GM12892 (cell line): ENCODE data around the gene SPAG17.

Experiments used
- POLR2A ChIP-seq: IDR thresholded peaks from 2 replicates; pipeline ENCODE4 v1.6.1; 2011; ENCODE audit warnings: low read depth, low read length, control low read depth
- POLR2AphosphoS5 ChIP-seq: IDR thresholded peaks from 2 replicates; pipeline ENCODE4 v1.6.1; 2011; ENCODE audit warnings: low read depth, low read length, control low read depth

DNA sequence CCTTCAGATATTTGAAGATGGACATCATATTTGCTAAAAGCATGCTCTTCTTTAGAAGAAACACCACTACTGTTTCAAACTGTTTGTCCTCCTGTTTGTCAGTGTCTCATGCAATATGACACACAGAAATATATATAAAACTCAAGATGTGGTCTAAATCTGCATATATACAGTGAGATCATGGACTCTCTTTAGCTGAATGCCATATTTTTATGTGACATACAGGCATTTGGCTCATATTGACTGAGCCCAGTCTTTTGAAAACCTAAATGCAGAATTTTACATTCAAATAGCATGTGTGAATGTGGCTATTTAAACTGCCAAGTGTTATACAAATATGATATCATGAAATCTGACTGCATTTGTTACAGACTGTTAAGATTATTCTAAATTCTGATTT lies 274.0 kb downstream of the SPAG17 start:
- no peak for TF ChIP-seq POLR2A
- no peak for TF ChIP-seq POLR2AphosphoS5
